ENCODE measurements around the gene TTPAL. TPM values are rescaled to one million over a fixed set of nuclear protein-coding genes. Genes with fewer than 3 reads are reported as not detected.
A peak's percentile ranks its signal among the peaks of the same experiment; 100 is the strongest.

The TTPAL gene
- total RNA-seq, 1 experiment from 2014 or later, result 21.1 TPM

DNA sequence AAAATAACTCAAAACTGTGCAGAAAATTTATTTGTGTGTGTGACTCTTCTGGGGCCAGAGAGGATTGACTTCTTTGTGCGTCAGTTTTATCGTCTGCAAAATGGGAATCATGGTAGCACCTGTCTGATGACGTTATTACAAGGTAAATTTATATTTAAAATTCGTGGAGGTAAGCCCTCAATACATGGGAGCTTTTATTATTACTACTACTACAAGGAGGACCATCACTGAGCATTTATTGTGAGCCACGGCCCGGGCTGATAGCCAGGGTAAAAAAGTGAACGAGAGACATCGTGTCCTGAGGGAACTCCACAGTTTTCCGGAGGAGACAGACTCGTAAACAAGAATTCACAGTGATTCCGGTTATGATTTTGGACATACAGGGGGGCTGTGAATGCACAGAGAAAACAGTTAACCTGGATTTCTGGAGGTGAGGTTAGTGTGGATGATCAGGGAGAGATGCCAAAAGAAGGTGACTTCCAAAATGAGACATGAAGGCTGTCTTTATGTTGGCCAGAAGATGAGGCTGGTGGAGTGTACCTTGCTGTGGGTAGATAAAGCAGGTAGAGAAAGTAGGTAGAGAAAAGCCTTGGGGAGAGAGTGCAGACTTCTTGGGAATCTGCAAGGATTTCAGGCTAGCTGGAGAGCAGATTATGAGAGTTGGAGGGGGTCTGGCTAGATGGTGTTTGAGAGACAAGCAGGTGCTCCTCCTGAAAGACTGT, 56.7 kb downstream of the TTPAL start:
- Histone ChIP-seq H2AK5ac (ENCODE audit: insufficient read length, low read length) (no peak overlapping the region), H2BK20ac (ENCODE audit: low read depth, low read length, poor library complexity, severe bottlenecking) (no peak overlapping the region), H2AFZ (ENCODE audit: low read length) (no peak overlapping the region), H3K56ac (ENCODE audit: insufficient read length, low read depth, low read length) (no peak overlapping the region), H3K4ac (ENCODE audit: low read depth, low read length) (no peak overlapping the region), H3K18ac (ENCODE audit: insufficient read length, low read depth, low read length) (no peak overlapping the region), H3K79me2 (ENCODE audit: insufficient read depth, low read length) (no peaks in the 10 kb centered on the region), H2BK15ac (ENCODE audit: low read depth, low read length) (no peak overlapping the region), H3T11ph (ENCODE audit: low read length) (no peak overlapping the region), H3K23ac (ENCODE audit: insufficient read length, low read depth, low read length) (no peak overlapping the region), H3K9me3 (ENCODE audit: control insufficient read depth, low read depth, low read length) (no peaks in the 10 kb centered on the region), H3K27me3 (ENCODE audit: insufficient read depth, low read length) (no peaks in the 10 kb centered on the region), H4K91ac (ENCODE audit: insufficient read length, low read depth, low read length) (no peak overlapping the region), H4K5ac (ENCODE audit: insufficient read length, low read depth, low read length) (no peak overlapping the region), H3K14ac (ENCODE audit: insufficient read depth, low read length) (no peak overlapping the region; the same call in 1 of the 2 replicates), H3K4me1 (ENCODE audit: insufficient read depth, low read length) (no peaks in the 10 kb centered on the region), H3K9ac (ENCODE audit: extremely low read depth, insufficient read length, low read length) (peak overlapping the region; percentile 51), H3K79me1 (ENCODE audit: insufficient read depth, low read depth, low read length, poor library complexity, severe bottlenecking) (peaks cover 3% of the 10 kb centered on the region), H4K20me1 (ENCODE audit: control insufficient read depth, insufficient read depth, insufficient read length) (no peaks in the 10 kb centered on the region), H2BK5ac (ENCODE audit: insufficient read length, low read length) (no peak overlapping the region), H3K4me2 (ENCODE audit: insufficient read depth, insufficient read length, low read length) (peak overlapping the region; percentile 67), H3K27ac (ENCODE audit: insufficient read length, low read depth, low read length) (no peak overlapping the region), H3K23me2 (ENCODE audit: insufficient read length, low read depth, low read length, poor library complexity, severe bottlenecking) (peaks cover 14% of the 10 kb centered on the region), H4K8ac (replicated peaks; ENCODE audit: insufficient read length, low read depth, low read length) (no peak overlapping the region), H2BK12ac (ENCODE audit: insufficient read length, low read depth, low read length) (no peak overlapping the region), H2BK120ac (ENCODE audit: low read depth, low read length, poor library complexity, severe bottlenecking) (no peak overlapping the region)
- Mint-ChIP-seq H3K36me3 (ENCODE audit: insufficient read depth in 1 of 3, low read depth in 3 of 3) (no peaks in the 10 kb centered on the region), H3K4me1 (peaks cover 6% of the 10 kb centered on the region in 2 experiments), H3K27me3 (ENCODE audit: low read depth) (no peaks in the 10 kb centered on the region), H3K9me3 (no peaks in the 10 kb centered on the region), H3K4me3 (no peak overlapping the region), H3K27ac (no peak overlapping the region)
- TF ChIP-seq, protein P1, sequence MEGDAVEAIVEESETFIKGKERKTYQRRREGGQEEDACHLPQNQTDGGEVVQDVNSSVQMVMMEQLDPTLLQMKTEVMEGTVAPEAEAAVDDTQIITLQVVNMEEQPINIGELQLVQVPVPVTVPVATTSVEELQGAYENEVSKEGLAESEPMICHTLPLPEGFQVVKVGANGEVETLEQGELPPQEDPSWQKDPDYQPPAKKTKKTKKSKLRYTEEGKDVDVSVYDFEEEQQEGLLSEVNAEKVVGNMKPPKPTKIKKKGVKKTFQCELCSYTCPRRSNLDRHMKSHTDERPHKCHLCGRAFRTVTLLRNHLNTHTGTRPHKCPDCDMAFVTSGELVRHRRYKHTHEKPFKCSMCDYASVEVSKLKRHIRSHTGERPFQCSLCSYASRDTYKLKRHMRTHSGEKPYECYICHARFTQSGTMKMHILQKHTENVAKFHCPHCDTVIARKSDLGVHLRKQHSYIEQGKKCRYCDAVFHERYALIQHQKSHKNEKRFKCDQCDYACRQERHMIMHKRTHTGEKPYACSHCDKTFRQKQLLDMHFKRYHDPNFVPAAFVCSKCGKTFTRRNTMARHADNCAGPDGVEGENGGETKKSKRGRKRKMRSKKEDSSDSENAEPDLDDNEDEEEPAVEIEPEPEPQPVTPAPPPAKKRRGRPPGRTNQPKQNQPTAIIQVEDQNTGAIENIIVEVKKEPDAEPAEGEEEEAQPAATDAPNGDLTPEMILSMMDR (conservative IDR thresholded peaks at IDR 0.05), result no peak
- WGBS (ENCODE audit: extremely low coverage, insufficient read length, low lambda C conversion rate), result no CpG with 5 or more reads among the region's 11 CpGs
- no peak for DNase-seq

Data from H9 (cell line).